HG03103 (cell line): Measurements from ENCODE around the gene HSF5.
A peak's percentile ranks its signal among the peaks of the same experiment; 100 is the strongest.
"Not testable (repeated sequence)": the region's sequence is repeated elsewhere in the genome, so short reads cannot be mapped to it uniquely, and the experiment has no call there.

Experiments used
- ATAC-seq: cut with Tn5 transposase; IDR thresholded peaks from one replicate; pipeline ENCODE4 v1.9.1; 2021; ENCODE audit warnings: low read depth; ENCODE audit not compliant: unreplicated experiment

The HSF5 gene

GRCh38 chr17:58517378-58517927 lies 29.2 kb upstream of the HSF5 start:
- ATAC-seq, result no peak

GRCh38 chr17:58516644-58517377 lies 28.6 kb upstream of the HSF5 start:
- ATAC-seq, result no peak

DNA sequence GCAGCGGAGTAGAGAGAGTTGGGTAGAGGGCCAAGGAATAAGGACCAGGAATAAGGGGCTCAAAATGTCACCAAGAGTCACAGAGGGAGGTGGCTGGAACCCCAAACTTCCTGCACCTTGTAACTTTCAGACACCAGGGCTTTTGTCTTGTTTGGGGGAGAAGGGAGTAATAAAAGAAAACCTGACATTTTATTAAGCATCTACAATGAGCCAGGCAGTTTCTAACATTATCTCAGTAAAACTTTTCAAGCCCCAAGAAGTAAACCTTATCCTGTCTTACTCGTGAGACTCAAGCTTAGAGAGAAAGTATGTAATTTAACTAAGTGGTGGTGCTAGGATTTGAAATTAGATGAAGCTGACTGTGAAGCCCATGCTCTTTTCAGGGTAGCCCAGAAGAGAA lies 27.1 kb upstream of the HSF5 start:
- no peak for ATAC-seq

DNA sequence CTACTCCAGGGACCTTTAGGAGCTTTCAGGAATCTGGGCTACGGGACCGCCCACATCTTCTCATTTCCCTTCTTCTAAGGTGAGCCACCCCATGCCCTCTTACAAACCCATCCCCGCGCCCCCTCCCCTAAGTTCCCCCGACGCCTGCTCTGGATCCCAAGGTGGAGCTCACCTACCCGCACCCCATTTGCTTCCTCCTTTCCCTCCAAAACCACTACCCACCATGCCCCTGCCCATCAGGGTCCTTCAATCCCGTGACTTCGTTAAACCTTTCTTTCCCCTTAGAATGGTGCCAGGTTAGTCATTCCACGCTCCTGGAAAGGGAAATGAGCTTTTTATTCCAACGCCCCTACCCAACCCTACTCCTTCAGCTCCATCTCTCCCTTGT lies 26.6 kb upstream of the HSF5 start:
- no peak for ATAC-seq

DNA sequence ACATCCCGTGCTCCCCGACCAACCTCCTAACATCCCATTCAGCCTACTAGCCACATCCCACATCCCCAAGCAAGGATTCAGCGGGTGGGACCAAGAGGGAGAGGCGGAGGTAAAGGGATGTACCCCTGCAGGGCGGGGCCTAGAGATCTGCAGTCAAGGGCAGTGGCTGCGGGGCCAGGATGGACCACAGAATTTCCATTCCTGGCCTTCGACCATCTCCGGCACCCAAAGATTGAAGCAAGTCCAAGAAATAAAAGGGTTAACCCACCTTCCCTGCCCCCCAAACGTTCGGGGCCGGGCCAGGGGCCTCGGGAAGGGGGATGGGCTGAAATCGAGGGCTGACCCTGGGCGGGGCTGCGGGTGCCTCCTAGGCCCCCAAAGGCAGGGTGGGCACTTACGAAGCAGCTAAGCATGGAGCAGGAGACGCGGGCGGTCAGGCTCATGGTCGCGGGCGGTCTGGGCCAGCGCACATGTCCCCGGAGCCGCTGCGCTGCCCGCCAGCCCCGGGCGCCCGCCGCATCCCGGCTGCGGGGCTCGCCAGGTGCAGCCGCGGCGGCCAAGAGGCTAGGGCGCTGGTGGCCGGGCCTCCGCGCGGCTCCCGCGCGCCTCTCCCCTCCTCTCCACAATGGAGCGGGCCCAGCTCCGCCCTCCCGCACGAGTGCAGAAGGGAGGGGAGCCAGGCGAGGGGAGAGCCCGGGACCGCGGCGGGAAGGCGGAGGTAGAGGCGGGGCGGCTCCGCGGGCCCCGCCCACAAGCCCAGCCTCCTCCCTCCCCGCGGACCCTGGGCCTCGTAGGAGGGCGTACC lies 26.0 kb upstream of the HSF5 start, which contains the start of gene MTMR4:
Gene MTMR4 (minus strand): TSS at position 674 of the 805 bp plus-strand sequence. CDS start 231 bp downstream, at position 443.
- ATAC-seq, result no peak

- no peak for ATAC-seq
Observed at GRCh38 chr17:58513267-58513964, 25.2 kb upstream of the HSF5 start.

- no peak for ATAC-seq
Observed at GRCh38 chr17:58510075-58510474, 21.9 kb upstream of the HSF5 start.

DNA sequence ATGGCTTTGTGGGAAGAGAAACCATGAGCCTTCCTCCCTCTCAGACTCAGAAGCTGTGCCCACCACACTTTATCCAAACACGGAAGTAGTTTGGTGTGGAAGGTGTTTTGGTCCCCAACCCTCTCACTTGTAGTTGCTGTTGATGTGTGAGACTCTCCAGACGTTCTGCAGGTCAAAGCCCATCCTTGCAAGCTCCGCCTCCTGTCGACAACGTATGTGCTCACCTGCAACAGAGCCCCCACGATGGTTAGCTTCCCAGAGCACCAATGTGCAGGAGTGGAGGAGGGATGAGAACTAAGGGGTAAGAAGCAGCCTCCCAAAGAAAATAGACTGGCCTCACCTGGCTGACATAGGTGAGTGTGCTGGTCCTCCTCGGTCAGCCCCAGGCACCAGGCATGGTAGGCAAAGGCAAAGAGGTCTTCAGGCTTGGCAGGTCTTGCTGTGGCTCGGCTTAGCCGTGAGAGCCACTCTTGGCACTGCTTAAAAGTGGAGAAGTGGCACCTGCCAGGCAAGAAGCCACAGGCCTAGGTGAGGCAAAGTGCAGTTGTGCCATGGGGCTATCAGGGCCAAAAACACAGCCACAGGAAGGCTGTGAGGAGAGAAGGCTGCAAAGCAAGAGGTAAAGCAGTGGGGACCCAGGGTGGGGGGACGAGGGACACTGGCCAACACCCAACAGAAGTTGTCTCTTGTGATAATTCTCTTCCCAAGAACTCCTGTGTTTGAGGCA lies 20.3 kb upstream of the HSF5 start:
- no peak for ATAC-seq

- no peak for ATAC-seq
Observed at GRCh38 chr17:58507123-58507634, 19.0 kb upstream of the HSF5 start.

GRCh38 chr17:58506354-58507080 lies 18.3 kb upstream of the HSF5 start:
- no peak for ATAC-seq

GRCh38 chr17:58504826-58505351 lies 16.7 kb upstream of the HSF5 start:
- ATAC-seq, result peak; percentile 90

- no peak for ATAC-seq
Observed at GRCh38 chr17:58503866-58504265, 15.7 kb upstream of the HSF5 start.

DNA sequence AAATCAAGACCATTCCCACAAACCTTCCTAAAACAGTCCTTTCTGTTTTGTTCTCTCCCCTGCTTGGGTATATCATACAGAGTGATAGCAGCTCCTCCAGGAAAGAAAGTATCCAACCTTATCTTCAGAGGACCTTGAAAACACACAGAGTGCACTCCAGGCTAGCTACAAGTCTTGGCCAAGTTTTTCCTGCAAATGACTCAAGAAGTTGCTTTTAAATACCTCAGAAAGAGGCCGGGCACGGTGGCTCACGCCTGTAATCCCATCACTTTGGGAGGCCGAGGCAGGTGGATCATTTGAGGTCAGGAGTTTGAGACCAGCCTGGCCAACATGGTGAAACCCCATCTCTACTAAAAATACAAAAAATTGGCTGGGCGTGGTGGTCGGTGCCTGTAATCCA lies 14.9 kb upstream of the HSF5 start:
- not testable (repeated sequence) for ATAC-seq

- no peak for ATAC-seq
Observed at GRCh38 chr17:58501451-58501850, 13.2 kb upstream of the HSF5 start.

- ATAC-seq, result no peak
Observed at GRCh38 chr17:58498177-58498828, 10.1 kb upstream of the HSF5 start.

GRCh38 chr17:58493506-58493905 lies 5.3 kb upstream of the HSF5 start:
- ATAC-seq, result no peak

DNA sequence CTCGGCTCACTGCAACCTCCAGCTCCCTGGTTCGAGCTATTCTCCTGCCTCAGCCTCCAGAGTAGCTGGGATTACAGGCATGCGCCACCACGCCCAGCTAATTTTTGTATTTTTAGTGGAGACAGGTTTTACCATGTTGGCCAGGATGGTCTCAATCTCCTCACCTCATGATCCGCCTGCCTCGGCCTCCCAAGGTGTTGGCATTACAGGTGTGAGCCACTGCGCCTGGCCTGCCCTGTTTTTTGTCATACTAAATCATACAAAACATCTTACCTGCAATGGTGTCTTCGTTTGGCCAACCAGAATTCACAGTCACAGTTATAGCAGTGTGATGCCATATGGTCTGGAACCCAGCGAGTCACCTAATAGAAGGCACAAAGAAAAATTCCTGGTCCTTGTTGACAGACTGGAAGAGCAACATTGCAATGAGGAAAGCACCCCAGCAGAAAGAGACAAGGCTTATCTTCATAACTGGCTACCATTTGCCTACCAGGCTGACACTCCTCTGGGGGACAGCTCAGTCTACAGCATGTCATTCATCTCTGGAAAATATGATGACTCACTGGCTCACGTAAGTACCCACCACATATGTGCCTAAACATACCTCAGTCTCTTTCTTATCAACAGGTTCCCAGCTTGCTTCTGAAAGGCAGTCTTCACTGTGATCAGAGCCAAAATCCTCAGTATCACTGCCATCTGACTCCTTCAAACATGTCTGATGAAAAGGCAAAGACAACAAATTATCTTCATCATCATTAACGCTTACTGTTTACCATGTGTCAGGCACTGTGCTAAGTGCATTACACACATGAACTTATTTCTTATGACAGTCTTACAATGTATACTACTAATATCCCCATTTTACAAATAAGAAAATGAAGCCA lies 4.3 kb upstream of the HSF5 start:
- no peak for ATAC-seq
